Myocyte (in vitro differentiated cells): ENCODE data around the gene SLITRK2. TPM values are rescaled to one million over a fixed set of nuclear protein-coding genes. Genes with fewer than 3 reads are reported as not detected.
A peak's percentile ranks its signal among the peaks of the same experiment; 100 is the strongest.

ENCODE experiments used
- DNase-seq: peaks from one replicate; pipeline ENCODE4 v3.0.0-alpha.2; 2012; ENCODE audit warnings: low read depth
- polyA plus RNA-seq: library from polyadenylated mRNA; unstranded; fragments of >200 nt; gene quantifications from one replicate; pipeline ENCODE4 v1.2.1, GENCODE V29; 2012; ENCODE audit warnings: missing spikeins
- total RNA-seq: library from RNA; depleted of rRNA; stranded (reverse); fragments of >200 nt; gene quantifications from 2 replicates; pipeline ENCODE4 v1.2.3, GENCODE V29; 2014

The SLITRK2 gene, protein sequence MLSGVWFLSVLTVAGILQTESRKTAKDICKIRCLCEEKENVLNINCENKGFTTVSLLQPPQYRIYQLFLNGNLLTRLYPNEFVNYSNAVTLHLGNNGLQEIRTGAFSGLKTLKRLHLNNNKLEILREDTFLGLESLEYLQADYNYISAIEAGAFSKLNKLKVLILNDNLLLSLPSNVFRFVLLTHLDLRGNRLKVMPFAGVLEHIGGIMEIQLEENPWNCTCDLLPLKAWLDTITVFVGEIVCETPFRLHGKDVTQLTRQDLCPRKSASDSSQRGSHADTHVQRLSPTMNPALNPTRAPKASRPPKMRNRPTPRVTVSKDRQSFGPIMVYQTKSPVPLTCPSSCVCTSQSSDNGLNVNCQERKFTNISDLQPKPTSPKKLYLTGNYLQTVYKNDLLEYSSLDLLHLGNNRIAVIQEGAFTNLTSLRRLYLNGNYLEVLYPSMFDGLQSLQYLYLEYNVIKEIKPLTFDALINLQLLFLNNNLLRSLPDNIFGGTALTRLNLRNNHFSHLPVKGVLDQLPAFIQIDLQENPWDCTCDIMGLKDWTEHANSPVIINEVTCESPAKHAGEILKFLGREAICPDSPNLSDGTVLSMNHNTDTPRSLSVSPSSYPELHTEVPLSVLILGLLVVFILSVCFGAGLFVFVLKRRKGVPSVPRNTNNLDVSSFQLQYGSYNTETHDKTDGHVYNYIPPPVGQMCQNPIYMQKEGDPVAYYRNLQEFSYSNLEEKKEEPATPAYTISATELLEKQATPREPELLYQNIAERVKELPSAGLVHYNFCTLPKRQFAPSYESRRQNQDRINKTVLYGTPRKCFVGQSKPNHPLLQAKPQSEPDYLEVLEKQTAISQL
- not detected in 2 replicates for total RNA-seq
- 0.03 TPM for polyA plus RNA-seq

- DNase-seq = peak; percentile 9
Observed at GRCh38 chrX:145817331-145818185, at the start of gene SLITRK2. SLITRK2 (plus strand) TSS chrX:145817829; CDS start chrX:145822426, 4,597 bp downstream.

DNA sequence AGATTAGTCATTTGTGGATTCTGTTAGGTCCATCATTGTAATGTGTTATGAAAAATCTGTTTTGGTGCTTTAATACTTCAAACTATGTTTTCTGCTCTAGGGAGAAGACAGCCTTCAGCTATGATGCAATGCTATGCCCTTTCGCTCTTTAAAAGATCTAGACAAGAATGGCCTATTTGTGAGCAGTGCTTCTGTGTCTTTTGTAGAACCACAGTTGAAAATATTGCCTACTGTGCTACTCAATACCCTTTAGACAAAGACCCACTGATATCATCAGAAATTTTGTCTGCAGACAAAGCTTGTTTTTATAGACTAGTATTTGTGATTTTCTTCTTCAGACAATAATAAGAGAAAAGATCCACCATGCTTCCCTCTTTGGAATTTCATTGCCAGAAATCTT lies 44.6 kb upstream of the SLITRK2 start:
- no peak for DNase-seq

GRCh38 chrX:145792281-145792680 lies 25.3 kb upstream of the SLITRK2 start:
- DNase-seq = no peak

DNA sequence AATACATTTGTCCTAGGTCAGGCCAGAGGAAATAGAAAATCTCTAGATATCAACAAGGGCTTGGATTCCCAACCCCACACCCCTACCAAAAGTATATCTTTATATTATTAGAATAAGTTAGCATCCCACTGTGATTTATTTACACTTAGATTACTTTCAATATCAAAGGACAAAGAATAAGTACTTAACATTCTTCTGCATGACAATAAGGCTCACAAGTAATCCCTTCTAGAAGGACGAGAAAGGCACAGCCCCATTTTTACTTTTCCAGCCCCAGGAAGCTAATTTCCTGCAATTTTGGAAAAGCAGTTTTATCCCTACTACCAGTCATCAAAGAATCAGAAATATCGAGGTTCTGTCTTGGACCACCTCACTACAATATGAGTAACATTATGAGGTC lies 14.1 kb upstream of the SLITRK2 start:
- DNase-seq = no peak

GRCh38 chrX:145813081-145813480 lies 4.5 kb upstream of the SLITRK2 start:
- no peak for DNase-seq

DNA sequence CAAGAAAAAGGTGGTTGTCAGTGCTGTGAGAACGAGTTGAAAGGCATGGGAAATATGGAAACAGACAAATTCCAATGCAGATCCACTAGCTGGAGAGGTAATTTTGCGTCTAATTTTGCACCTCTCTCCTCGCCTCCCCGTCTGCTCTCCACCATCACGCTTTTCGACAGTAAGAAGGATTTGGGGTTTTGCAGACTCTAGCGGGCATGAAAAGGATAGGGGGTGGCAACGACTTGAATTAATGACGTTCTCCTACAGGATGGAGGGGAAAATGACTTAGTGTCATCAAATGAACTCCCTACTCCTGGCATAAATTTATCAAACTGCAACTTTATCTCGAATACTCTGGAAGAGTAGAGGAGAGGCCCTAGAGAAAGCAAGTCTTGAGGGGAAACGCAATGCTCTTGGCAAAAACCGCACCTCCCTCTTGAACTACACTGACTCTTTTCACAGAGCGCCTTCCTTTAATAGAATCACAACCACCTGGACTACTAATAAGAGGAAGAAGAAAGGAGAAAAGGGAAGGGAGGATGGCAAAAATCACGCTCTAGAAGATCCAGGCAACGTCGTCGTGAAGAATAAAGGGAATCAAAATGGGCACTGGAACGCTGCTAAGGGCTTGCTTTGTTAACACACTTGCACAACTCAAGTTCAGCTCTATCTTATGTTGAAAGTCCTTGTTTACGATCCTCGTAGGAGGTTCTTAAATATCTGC lies 871 bp upstream of the SLITRK2 start:
- no peak for DNase-seq

GRCh38 chrX:145818186-145819113 lies 821 bp downstream of the SLITRK2 start:
- no peak for DNase-seq

DNA sequence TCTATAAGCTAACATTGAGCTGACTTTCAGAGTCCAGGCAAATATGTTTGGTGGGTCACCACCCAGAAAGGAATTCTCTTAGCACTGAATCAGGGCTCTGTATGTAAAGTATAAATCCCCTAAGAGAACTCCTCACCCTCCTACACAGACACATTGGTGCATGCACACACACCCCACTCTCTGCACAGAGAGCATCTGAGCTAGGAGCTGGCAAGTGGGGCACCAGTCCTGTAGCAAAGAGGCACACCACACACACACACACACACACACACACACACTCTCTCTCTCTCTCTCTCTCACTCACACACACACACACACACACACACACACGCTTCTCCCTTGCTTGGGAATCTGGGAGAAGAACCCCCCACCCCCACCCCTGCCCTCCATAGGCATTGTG lies 3.2 kb downstream of the SLITRK2 start:
- DNase-seq = no peak

DNA sequence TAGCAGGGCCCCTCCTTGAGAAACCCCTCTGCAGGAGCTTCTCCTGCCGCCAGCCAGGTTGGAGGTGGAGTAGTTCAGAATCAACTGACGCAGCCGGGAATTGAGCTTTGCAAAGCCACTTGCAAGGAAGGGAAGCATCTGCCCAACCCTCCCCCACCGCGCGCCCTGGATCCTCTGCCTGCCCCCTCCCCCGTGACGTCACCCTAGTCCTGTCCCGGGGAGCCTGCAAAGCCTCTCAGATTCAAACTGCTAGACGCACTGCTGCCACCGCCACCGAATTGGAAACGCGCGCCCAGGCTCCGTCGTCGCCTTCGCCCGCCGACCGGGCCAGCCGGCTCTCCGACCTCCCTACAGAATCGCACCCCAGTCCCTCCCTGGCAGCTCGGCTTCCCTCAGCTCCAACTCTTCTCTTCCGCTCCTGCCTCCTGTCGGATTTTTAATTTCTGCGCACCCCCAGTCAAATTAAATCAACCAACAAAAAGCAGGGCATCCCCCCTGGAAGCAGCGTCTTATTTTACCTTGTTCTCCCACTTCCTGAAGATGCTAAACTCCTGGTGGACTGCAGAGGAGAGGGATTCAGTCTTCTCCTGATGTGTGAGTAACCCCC lies 3.8 kb downstream of the SLITRK2 start:
- no peak for DNase-seq

- no peak for DNase-seq
Observed at GRCh38 chrX:145821898-145822571, 4.4 kb downstream of the SLITRK2 start.

- DNase-seq = no peak
Observed at GRCh38 chrX:145823132-145823531, 5.5 kb downstream of the SLITRK2 start.

DNA sequence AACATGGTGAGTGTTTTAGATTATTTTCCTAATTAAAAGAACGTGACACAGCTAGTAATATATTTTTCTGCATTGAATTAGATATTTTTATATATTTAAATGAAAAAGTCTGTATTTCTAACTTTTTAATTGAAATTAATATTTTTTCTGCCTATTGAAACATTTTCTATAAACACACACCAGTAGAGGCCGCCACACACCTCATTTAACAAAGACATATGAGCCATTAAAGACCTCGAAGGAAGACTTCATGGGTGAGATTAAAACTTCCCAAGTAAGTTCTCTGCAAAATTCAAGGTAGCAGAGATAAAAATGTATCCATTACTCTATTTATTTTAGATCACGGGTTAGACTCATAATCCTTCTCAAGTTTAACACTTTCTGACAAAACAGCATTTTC lies 8.3 kb downstream of the SLITRK2 start:
- DNase-seq = peak; percentile 4

DNA sequence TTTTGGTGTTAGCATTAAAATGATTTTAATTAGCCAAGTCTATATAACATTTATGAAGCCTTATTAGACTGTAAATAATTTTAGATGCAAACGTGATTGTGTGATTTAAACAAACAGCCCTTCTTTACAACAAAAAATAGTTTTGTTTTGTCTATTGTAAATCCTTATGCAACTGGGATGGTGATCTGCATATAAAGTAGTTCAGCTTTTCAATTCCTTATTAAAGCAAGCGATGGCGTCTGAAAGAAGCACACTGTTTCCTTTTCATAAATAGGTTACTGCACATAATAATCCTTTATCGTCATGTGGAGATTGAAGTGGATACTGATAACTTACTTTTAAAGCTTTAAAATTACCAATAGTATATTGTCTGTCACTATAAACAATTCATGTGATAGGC lies 8.8 kb downstream of the SLITRK2 start:
- no peak for DNase-seq

DNA sequence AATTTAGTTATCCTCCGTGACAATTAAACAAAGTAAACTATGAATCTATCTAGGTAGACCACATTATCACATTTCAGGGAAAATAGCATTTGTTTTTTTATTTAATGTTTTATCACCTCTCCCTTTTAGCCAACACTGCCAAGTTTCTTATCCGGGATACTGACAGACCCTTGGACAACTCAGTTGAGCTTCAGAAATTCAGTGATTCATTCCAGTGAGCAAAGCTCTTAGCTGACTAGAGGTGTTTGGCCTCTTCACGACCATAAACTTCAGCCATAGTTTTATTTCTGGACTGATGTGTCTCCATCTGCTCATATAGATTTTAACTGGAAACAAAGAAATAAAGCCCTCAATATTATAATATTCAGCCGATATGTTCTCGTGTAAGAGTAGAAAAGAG lies 15.2 kb downstream of the SLITRK2 start:
- no peak for DNase-seq

- DNase-seq = no peak
Observed at GRCh38 chrX:145840531-145840930, 22.9 kb downstream of the SLITRK2 start.

- no peak for DNase-seq
Observed at GRCh38 chrX:145843146-145843904, 25.7 kb downstream of the SLITRK2 start.

DNA sequence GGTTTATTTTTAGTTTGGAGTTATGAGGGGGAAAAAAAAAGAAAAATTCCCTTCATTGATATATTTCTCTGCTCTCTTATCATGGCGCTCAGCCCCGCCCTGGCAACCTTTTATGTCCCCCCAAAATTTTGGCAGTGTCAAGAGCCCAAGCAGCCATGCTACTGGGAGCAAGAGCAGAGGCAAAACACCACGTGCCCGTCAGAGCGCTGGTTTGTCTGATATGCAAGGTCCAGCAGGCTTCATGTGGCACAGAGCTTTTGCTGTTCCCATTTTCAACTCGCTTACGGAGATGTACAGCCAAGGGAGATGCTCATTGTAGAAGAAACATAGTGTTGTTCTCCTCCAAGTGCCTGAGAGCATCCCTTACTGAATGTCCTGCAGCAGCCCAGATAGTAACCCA lies 27.3 kb downstream of the SLITRK2 start:
- DNase-seq = no peak

GRCh38 chrX:145848448-145848847 lies 30.8 kb downstream of the SLITRK2 start:
- DNase-seq = no peak
